Cardiac fibroblast (primary cell): Measurements from ENCODE around the gene FKBP3.
A peak's percentile ranks its signal among the peaks of the same experiment; 100 is the strongest.

Experiments
- DNase-seq, 2 donors: peaks; one replicate each; pipeline versions ENCODE4 v3.0.0 to v3.0.0-alpha.2; 2010; ENCODE audit warnings: low read depth in 2 of 2
- H3K4me3 ChIP-seq, 2 donors: replicated peaks in 1 of 2; 1 replicate in 1 of 2; 2 replicates in 1 of 2; pipeline ENCODE4 v1.5.1; 2011; ENCODE audit warnings: low read depth in 2 of 2, low read length in 2 of 2, mild to moderate bottlenecking in 2 of 2, moderate library complexity in 1 of 2
- CTCF ChIP-seq: IDR thresholded peaks from one replicate; pipeline ENCODE4 v1.5.1; 2011; ENCODE audit warnings: low read depth, mild to moderate bottlenecking, low read length, inconsistent platforms

FKBP3 gene

GRCh38 chr14:45120096-45120495 is 14.2 kb downstream of the FKBP3 start:
- no peak for DNase-seq
- H3K4me3 ChIP-seq, result no peak overlapping the region
- no peak for TF ChIP-seq CTCF

GRCh38 chr14:45118594-45118993 is 15.7 kb downstream of the FKBP3 start:
- DNase-seq, result no peak

GRCh38 chr14:45114327-45114726 is 20.0 kb downstream of the FKBP3 start:
- no peak for TF ChIP-seq CTCF
- no peak for DNase-seq
- H3K4me3 ChIP-seq, result no peak overlapping the region

More at GRCh38 chr14:45118594-45118993, 15.7 kb downstream of the FKBP3 start:
- TF ChIP-seq CTCF, result no peak
- no peak overlapping the region for H3K4me3 ChIP-seq

- TF ChIP-seq CTCF, result no peak
- DNase-seq, result peak; percentile 12 to 47
- H3K4me3 ChIP-seq, result no peak overlapping the region
Measured at GRCh38 chr14:45112896-45113781, 21.1 kb downstream of the FKBP3 start.

GRCh38 chr14:45104561-45104960 is 29.7 kb downstream of the FKBP3 start:
- no peak for TF ChIP-seq CTCF
- H3K4me3 ChIP-seq, result no peak overlapping the region
- DNase-seq, result no peak

GRCh38 chr14:45103806-45104205 is 30.5 kb downstream of the FKBP3 start:
- H3K4me3 ChIP-seq, result no peak overlapping the region
- TF ChIP-seq CTCF, result no peak
- no peak for DNase-seq
